KMS-11 (cell line): ENCODE measurements around the gene LPAR1.

ENCODE experiments used
- H2AFZ ChIP-seq: fragments of 200-600 bp; sonication (generic); 2 replicates; pipeline ENCODE4 v1.6.1; 2016; ENCODE audit warnings: antibody characterized with exemption, mixed run types, low read depth
- H3K27ac ChIP-seq: fragments of 200-600 bp; sonication (generic); 2 replicates; pipeline ENCODE4 v1.6.1; 2016; ENCODE audit warnings: mild to moderate bottlenecking, mixed run types
- H3K27me3 ChIP-seq: fragments of 200-600 bp; sonication (generic); 2 replicates; pipeline ENCODE4 v1.6.1; 2017; ENCODE audit warnings: mild to moderate bottlenecking, low read depth, mixed run types, moderate library complexity; ENCODE audit not compliant: insufficient read depth
- H3K36me3 ChIP-seq: fragments of 200-600 bp; sonication (generic); 2 replicates; pipeline ENCODE4 v1.6.1; 2017; ENCODE audit warnings: mild to moderate bottlenecking, mixed run types; ENCODE audit not compliant: insufficient read depth
- H3K4me1 ChIP-seq: fragments of 200-600 bp; sonication (generic); 2 replicates; pipeline ENCODE4 v1.6.1; 2016; ENCODE audit warnings: mild to moderate bottlenecking, low read depth, mixed run types; ENCODE audit not compliant: poor library complexity, severe bottlenecking
- H3K4me2 ChIP-seq: fragments of 200-600 bp; sonication (generic); 2 replicates; pipeline ENCODE4 v1.7.0; 2016; ENCODE audit warnings: mild to moderate bottlenecking, mixed run types
- H3K4me3 ChIP-seq: fragments of 200-600 bp; sonication (generic); IDR thresholded peaks from 2 replicates; pipeline ENCODE4 v1.6.1; 2017; ENCODE audit warnings: low read depth, low read length, mixed read lengths; ENCODE audit not compliant: insufficient read depth
- H3K79me2 ChIP-seq: fragments of 200-600 bp; sonication (generic); 2 replicates; pipeline ENCODE4 v1.6.1; 2016; ENCODE audit warnings: low read depth, mixed run types; ENCODE audit not compliant: insufficient read depth
- H3K9ac ChIP-seq: fragments of 200-600 bp; sonication (generic); 2 replicates; pipeline ENCODE4 v1.6.1; 2016; ENCODE audit warnings: mild to moderate bottlenecking, mixed run types
- H4K20me1 ChIP-seq: fragments of 200-600 bp; sonication (generic); 2 replicates; pipeline ENCODE4 v1.6.1; 2016; ENCODE audit warnings: mild to moderate bottlenecking, mixed run types; ENCODE audit not compliant: insufficient read depth
- TF ChIP-seq, protein P1 (sequence below): fragments of 200-600 bp; sonication (generic); conservative IDR thresholded peaks from 2 replicates; pipeline ENCODE4 v1.6.1; 2017; ENCODE audit warnings: low read depth, mild to moderate bottlenecking, antibody characterized with exemption, low read length, moderate library complexity, mixed read lengths

Gene LPAR1

GRCh38 chr9:110940951-110941557 lies 97.2 kb downstream of the LPAR1 start:
- H4K20me1 ChIP-seq = no peaks in the 10 kb centered on the region
- TF ChIP-seq, protein P1, sequence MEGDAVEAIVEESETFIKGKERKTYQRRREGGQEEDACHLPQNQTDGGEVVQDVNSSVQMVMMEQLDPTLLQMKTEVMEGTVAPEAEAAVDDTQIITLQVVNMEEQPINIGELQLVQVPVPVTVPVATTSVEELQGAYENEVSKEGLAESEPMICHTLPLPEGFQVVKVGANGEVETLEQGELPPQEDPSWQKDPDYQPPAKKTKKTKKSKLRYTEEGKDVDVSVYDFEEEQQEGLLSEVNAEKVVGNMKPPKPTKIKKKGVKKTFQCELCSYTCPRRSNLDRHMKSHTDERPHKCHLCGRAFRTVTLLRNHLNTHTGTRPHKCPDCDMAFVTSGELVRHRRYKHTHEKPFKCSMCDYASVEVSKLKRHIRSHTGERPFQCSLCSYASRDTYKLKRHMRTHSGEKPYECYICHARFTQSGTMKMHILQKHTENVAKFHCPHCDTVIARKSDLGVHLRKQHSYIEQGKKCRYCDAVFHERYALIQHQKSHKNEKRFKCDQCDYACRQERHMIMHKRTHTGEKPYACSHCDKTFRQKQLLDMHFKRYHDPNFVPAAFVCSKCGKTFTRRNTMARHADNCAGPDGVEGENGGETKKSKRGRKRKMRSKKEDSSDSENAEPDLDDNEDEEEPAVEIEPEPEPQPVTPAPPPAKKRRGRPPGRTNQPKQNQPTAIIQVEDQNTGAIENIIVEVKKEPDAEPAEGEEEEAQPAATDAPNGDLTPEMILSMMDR = no peak
- no peaks in the 10 kb centered on the region for H3K27me3 ChIP-seq
- H3K4me3 ChIP-seq = no peak overlapping the region
- H2AFZ ChIP-seq = no peak overlapping the region
- H3K79me2 ChIP-seq = no peaks in the 10 kb centered on the region
- no peak overlapping the region for H3K4me2 ChIP-seq
- no peaks in the 10 kb centered on the region for H3K36me3 ChIP-seq
- no peaks in the 10 kb centered on the region for H3K4me1 ChIP-seq
- no peak overlapping the region; the same call in 1 of the 2 replicates for H3K9ac ChIP-seq
- H3K27ac ChIP-seq = no peak overlapping the region

- TF ChIP-seq, protein P1 = no peak
- Histone ChIP-seq H3K79me2 (no peaks in the 10 kb centered on the region), H3K27me3 (no peaks in the 10 kb centered on the region)
Measured at GRCh38 chr9:110939573-110939972, 98.7 kb downstream of the LPAR1 start.

DNA sequence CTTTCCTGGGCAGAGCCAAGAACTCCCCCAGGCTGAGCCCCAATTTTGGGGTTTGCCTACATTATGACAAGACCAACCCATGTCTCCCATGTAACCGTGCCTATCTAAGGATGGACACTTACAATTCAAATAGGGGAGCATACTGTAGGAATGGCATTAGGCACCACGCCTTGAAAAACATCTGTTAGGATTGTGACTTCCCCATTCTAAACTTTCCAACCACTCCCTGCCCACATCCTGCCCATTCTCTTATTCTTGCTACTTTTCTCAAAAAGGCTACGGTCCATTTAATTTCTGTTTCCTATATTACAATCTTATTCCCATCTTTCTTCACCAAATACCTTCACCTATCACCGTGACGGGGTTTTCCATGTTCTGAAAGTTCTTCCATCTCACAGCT lies 99.2 kb downstream of the LPAR1 start:
- no peak overlapping the region for H3K4me2 ChIP-seq
- no peaks in the 10 kb centered on the region for H3K36me3 ChIP-seq
- H3K27ac ChIP-seq = no peak overlapping the region
- H4K20me1 ChIP-seq = no peaks in the 10 kb centered on the region
- no peak overlapping the region for H3K9ac ChIP-seq
- no peaks in the 10 kb centered on the region for H3K4me1 ChIP-seq
- no peaks in the 10 kb centered on the region for H3K27me3 ChIP-seq
- TF ChIP-seq, protein P1 = no peak
- no peak overlapping the region for H3K4me3 ChIP-seq
- H2AFZ ChIP-seq = no peak overlapping the region
- no peaks in the 10 kb centered on the region for H3K79me2 ChIP-seq

More at GRCh38 chr9:110939573-110939972, 98.7 kb downstream of the LPAR1 start:
- Histone ChIP-seq H4K20me1 (no peaks in the 10 kb centered on the region), H3K9ac (no peak overlapping the region), H3K27ac (no peak overlapping the region), H3K4me2 (no peak overlapping the region), H2AFZ (no peak overlapping the region), H3K36me3 (no peaks in the 10 kb centered on the region), H3K4me3 (no peak overlapping the region), H3K4me1 (no peaks in the 10 kb centered on the region)

- no peak overlapping the region for H3K27ac ChIP-seq
- H3K9ac ChIP-seq = no peak overlapping the region
- H2AFZ ChIP-seq = no peak overlapping the region
- no peak overlapping the region for H3K4me3 ChIP-seq
- no peaks in the 10 kb centered on the region for H3K79me2 ChIP-seq
- H3K36me3 ChIP-seq = no peaks in the 10 kb centered on the region
- TF ChIP-seq, protein P1 = no peak
- H4K20me1 ChIP-seq = no peaks in the 10 kb centered on the region
- no peaks in the 10 kb centered on the region for H3K27me3 ChIP-seq
- H3K4me1 ChIP-seq = peaks cover 3% of the 10 kb centered on the region
- H3K4me2 ChIP-seq = no peak overlapping the region
Measured at GRCh38 chr9:110938242-110938641, 100.0 kb downstream of the LPAR1 start.
